Measurements from ENCODE around the gene FIZ1.

Gene FIZ1

DNA sequence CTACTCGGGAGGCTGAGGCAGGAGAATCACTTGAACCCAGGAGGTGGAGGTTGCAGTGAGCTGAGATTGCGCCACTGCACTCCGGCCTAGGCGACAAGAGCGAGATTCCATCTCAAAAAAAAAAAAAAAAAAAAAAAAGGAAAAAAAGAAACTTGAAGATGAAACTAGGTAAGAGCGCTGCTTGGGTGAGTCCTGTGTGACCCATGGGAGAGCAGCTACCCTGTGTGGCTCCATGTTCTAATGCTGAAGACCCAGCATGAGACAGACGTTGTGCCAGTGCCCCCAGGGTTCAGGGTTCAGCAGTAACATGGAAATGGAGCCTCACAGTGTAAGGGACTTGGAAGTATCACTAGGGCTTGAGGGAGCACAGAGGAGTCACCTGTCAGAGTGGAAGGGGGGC is 19.1 kb upstream of the FIZ1 start:
- H3K27ac ChIP-seq: no peak overlapping the region
- TF ChIP-seq, protein P1, sequence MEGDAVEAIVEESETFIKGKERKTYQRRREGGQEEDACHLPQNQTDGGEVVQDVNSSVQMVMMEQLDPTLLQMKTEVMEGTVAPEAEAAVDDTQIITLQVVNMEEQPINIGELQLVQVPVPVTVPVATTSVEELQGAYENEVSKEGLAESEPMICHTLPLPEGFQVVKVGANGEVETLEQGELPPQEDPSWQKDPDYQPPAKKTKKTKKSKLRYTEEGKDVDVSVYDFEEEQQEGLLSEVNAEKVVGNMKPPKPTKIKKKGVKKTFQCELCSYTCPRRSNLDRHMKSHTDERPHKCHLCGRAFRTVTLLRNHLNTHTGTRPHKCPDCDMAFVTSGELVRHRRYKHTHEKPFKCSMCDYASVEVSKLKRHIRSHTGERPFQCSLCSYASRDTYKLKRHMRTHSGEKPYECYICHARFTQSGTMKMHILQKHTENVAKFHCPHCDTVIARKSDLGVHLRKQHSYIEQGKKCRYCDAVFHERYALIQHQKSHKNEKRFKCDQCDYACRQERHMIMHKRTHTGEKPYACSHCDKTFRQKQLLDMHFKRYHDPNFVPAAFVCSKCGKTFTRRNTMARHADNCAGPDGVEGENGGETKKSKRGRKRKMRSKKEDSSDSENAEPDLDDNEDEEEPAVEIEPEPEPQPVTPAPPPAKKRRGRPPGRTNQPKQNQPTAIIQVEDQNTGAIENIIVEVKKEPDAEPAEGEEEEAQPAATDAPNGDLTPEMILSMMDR (IDR thresholded peaks at IDR 0.05): no peak
- no peak overlapping the region for H3K4me3 ChIP-seq
- DNase-seq (ENCODE audit: low spot score): no peak

DNA sequence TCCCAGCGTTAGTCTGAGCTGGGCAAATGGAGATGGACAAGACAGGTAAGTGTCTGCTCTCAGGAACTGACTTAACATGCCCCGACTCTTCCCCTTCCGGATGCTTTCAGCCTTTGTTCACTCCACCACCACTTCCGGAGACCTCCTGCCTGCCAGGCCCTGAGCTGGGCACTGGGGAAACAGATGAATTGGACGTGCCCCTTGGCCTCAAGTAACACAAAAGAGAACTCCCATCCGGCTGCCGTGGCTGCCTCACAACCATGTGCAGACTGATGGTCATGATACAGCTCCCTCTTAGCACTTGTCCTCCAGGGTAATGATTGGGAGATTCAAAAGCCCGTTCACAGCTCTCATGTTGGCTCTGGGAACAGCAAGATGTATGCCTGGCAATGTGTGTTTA is 18.1 kb upstream of the FIZ1 start:
- TF ChIP-seq, protein P1 (IDR thresholded peaks at IDR 0.05): no peak
- DNase-seq (ENCODE audit: low spot score): no peak
- H3K27ac ChIP-seq: no peak overlapping the region
- no peak overlapping the region for H3K4me3 ChIP-seq

- DNase-seq (ENCODE audit: low spot score): no peak
- Histone ChIP-seq H3K27ac (no peak overlapping the region), H3K4me3 (no peak overlapping the region)
- TF ChIP-seq, protein P1 (IDR thresholded peaks at IDR 0.05): no peak
These were observed 17.1 kb upstream of the FIZ1 start for GRCh38 chr19:55616395-55616875.

- TF ChIP-seq, protein P1 (IDR thresholded peaks at IDR 0.05): no peak
- H3K27ac ChIP-seq: no peak overlapping the region
- no peak for DNase-seq (ENCODE audit: low spot score)
- no peak overlapping the region for H3K4me3 ChIP-seq
These were observed 16.5 kb upstream of the FIZ1 start for GRCh38 chr19:55615543-55616394.

DNA sequence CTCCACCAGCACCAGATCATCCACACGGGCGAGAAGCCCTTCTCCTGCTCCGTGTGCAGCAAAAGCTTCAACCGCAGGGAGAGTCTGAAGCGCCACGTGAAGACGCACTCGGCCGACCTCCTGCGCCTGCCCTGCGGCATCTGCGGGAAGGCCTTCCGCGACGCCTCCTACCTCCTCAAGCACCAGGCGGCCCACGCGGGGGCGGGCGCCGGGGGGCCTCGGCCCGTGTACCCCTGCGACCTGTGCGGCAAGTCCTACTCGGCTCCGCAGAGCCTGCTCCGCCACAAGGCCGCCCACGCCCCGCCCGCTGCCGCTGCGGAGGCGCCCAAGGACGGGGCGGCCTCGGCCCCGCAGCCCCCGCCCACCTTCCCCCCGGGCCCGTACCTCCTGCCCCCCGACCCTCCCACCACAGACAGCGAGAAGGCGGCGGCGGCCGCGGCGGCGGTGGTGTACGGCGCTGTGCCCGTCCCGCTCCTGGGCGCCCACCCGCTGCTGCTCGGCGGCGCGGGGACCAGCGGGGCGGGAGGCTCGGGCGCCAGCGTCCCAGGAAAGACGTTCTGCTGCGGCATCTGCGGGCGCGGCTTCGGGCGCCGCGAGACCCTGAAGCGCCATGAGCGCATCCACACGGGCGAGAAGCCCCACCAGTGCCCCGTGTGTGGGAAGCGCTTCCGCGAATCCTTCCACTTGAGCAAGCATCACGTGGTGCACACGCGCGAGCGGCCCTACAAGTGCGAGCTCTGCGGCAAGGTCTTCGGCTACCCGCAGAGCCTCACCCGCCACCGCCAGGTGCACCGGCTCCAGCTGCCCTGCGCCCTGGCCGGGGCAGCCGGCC is 15.6 kb upstream of the FIZ1 start:
- H3K27ac ChIP-seq: no peak overlapping the region
- H3K4me3 ChIP-seq: no peak overlapping the region
- DNase-seq (ENCODE audit: low spot score): no peak
- TF ChIP-seq, protein P1 (IDR thresholded peaks at IDR 0.05): no peak

- TF ChIP-seq, protein P1 (IDR thresholded peaks at IDR 0.05): no peak
- DNase-seq (ENCODE audit: low spot score): no peak
These were observed 14.8 kb upstream of the FIZ1 start for GRCh38 chr19:55613930-55614710.

More at GRCh38 chr19:55613930-55614710, 14.8 kb upstream of the FIZ1 start:
- H3K4me3 ChIP-seq: no peak overlapping the region
- no peak overlapping the region for H3K27ac ChIP-seq
